T follicular helper cell (primary cell): ENCODE measurements around the gene EVX2.

Experiments used
- DNase-seq: peaks from one replicate; pipeline ENCODE4 v3.0.0-alpha.2; 2020; ENCODE audit warnings: low read depth

Gene EVX2

GRCh38 chr2:176066645-176067588, 16.8 kb downstream of the EVX2 start:
- no peak for DNase-seq

GRCh38 chr2:176063958-176064357, 19.8 kb downstream of the EVX2 start:
- no peak for DNase-seq

- no peak for DNase-seq
Measured at GRCh38 chr2:176056406-176056805, 27.4 kb downstream of the EVX2 start.

GRCh38 chr2:176039375-176039774, 44.4 kb downstream of the EVX2 start:
- no peak for DNase-seq

- DNase-seq, result no peak
Measured at GRCh38 chr2:176038694-176039093, 45.1 kb downstream of the EVX2 start.

- DNase-seq, result no peak
Measured at GRCh38 chr2:176035013-176035691, 48.6 kb downstream of the EVX2 start.

GRCh38 chr2:176027806-176028205, 56.0 kb downstream of the EVX2 start:
- DNase-seq, result no peak
